ENCODE data around the gene POLR3C. TPM values are rescaled to one million over a fixed set of nuclear protein-coding genes. Genes with fewer than 3 reads are reported as not detected.
"Not testable (repeated sequence)": the region's sequence is repeated elsewhere in the genome, so short reads cannot be mapped to it uniquely, and the experiment has no call there.

The POLR3C gene
- polyA plus RNA-seq, 12 donors, result 19.8 to 29.9 (median 21.5) TPM; not detected in 2

DNA sequence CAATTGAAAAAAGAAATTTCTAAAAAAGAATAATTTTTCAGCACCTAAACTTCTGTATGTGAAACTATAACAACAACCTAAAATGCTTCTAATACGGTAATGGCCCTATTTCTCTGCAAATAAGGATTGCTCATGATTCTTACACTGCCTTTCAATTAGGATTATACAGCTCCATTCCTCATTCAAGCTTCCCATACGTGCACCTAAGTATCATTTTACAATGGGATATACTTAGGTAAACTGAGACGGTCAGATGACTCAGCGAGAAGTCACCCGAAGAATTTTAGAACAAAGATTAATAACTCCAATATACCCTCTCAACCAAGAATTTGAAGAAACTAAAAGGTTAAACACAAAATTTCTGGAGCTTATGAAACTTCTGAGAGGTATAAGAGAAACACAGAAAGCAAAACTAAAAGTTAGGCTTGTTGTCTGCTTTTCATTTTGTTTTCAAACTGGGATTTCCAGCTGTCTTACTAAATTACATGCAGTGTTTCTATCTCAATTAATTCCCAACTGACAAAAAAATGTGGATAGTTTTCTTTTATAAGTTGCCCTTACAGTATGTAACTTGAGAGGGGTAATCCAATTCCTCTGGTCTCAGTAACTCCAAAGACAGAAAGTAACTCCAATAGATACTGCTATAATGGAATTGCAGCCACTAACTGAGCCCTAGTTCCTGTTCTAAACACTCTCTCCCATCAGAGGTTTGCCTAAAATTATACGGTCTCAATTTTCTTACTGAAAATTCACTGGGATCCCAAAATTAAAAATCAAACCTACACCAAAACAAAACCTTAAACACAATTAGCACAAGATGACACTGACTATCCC lies 10.8 kb upstream of the POLR3C start:
- not testable (repeated sequence) for DNase-seq

DNA sequence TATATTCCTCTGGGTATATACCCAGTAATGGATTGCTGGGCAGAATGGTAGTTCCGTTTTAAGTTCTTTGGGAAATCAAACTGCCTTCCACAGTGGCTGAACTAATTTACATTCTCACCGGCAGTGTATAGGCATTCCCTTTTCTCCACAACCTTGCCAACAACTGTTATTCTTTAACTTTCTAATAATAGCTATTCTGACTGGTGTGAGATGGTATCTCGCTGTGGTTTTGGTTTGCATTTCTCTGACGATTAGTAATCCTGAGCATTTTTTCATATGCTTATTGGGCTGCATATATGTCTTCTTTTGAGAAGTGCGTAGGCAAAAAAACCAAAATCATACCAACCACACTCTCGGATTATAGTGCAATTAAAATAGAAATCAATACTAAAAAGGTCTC lies 5.9 kb upstream of the POLR3C start:
- not testable (repeated sequence) for DNase-seq

DNA sequence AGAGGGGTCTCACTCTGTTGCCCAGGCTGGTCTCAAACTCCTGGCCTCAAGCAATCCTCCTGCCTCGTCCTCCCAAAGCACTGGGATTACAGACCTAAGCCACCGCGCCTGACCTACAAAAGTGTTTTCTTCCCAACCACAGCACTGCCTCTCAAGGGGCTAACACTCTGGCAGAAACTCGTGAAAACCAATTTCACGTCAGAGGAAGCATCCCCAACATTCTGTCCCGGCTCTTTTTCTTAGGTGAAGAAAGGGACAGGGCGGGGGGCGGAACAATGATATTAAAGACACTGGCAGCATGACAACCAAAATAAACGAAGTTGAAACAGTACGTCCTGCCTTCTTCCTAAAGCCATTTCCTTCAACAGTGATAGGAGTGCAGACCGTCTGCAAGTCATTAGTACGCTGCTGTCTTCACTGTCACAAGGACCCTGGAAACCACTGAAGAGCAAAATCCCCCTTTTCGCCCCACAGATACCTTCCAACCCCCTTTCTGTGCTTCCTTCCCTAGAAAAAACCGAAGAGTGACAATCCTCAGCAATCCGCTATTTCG lies 1.1 kb upstream of the POLR3C start:
- DNase-seq, result not testable (repeated sequence)

DNA sequence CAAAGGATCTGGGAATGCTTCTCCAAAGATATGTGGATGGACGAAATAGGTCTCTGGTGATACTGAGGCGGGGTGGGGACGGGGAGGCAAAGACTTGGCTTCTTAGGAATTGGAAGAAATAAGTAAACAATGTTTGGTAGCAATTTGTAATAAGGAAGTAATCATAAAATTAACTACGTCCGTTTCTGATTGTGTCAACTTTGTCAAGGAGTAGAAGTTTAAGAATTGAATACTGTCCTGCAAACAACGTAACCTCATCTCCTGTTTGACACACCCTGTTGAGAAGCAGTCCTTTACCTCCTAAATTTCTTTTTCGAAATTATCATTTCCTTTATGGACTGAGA lies 471 bp downstream of the POLR3C start:
- DNase-seq, result no peak

DNA sequence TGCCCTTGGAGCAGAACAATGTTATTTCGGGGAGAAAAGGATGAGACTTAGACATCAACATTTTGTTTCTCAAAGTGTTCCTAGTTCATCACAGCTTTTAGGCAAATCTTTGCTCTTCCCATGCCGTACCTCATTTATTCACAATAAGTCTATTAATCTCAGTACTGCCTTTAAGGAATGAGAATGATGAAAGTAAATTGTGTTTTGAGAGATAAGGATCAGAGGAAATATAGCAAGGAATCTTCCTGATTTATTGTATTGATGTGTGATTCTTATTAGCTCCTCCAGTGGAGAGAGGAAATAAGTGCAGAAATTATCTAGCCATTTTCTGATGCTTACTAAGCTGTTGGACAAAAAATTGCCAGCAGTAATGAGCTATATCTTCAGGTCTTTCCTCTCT lies 2.0 kb downstream of the POLR3C start:
- DNase-seq, result no peak

DNA sequence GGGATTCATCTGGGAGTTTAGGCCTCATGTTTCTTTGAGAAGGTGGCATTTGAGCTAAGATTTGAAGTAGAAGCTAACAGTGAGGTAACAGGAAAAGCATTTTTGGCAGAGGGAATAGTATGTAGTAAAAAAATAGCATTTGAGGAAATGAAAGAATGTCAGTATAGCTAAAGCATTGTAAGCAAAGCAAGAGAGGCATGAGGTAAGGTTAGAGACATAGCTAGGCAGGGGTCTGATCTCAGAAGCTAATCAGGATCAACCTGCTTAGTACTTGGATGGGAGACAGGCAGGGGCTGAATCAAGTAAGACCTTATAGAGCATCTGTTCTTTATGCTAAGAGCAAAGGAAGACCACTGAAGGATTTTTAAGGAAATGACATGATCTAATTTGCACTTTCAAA lies 4.0 kb downstream of the POLR3C start:
- DNase-seq, result no peak

DNA sequence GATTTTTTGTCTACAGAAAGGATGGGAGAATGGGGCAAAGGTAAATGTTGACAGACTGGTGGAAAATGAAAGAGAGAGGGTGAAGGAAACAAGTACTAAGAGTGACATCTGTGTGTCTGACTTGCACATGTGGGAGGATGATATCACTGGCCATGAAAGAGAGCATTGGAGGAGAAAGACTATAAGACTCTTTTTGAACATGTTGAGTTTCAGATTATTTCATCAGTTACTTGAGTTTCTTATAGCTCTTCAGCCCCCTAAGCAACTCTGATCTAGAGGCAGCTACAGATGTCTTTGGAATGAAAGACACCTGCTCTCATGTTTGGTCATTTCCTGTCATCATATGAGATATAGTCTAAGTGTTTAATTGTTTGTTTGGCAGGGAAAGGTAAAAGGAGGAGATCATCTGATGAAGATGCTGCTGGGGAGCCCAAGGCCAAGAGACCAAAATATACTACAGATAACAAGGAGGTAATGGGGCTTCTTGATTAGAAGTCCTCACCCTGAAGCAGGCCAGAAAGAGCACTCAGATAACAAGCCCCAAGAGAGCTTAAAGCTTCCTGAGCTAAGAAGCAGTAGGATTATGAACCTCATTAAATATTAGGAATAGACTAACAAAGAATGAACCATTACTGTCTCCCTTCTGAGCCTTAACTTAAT lies 4.5 kb downstream of the POLR3C start:
- DNase-seq, result no peak

DNA sequence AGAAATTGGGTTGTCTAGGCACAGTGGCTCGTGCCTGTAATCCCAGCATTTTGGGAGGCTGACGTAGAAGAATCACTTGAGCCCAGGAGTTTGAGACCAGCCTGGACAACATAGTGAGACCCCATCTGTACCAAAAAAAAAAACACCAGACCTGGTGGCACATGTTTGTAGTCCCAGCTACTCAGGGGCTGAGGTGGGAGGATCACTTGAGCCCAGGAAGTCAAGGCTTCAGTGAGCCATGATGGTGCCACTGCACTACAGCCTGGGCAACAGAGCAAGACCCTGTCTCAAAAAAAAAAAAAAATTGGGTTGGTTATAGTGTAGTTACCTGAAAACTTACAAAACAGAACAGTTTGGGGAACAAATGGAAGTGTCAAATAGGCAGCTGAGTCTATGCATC lies 6.8 kb downstream of the POLR3C start:
- not testable (repeated sequence) for DNase-seq

DNA sequence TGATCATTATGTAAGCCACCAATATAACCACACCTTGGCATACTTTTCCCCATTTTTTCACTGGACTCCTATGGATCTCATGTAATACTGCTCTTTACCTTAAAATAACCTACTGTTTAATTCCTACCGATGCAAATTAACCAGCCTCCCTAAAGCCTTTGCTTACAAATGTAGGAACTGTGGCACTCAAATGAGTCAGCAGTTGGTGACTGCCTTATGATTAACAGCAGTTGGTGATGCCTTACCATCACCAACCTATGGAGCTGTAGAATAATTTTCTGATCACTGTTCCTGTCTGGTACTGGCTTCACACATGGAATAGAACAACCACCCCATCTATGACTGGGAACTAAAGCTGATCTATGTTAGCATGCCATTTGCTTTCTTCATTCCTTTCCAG lies 13.7 kb downstream of the POLR3C start:
- no peak for DNase-seq

DNA sequence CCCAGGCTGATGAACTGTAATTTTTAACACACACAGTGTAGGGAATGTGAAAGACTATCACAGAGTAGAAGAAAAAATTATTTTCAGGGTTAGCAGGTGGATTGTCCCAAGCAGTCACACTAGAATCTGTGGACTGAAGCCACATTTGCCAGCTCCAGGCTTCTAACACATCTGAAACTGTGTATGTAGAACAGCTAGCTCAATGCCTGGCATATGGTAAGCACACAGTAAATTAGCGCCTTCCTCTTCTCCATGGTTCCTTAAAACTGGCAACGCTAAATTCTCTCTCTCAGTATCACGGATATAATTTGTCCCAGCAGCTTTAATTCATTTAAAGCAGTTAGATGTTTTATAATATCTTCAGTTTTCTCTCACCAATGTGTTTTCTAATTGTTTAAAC lies 19.0 kb downstream of the POLR3C start:
- DNase-seq, result no peak

DNA sequence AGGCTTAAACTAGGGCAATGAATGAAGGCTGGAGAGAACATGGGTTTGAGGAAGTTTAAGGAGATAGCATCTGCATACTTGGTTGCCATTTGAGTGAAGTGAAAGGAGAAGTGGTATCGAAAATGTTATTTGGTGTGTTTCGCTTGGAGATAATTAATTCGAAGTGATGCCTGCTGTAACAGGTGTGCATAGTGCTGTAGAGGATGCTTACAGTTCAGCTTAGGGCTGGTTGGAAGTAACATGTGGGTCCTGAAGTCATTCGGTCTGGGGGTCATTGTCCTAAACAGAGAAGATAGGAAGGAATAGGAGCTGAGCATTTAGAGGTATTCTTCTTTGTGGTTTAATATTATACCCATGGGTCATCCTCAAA lies 21.1 kb downstream of the POLR3C start:
- DNase-seq, result no peak

DNA sequence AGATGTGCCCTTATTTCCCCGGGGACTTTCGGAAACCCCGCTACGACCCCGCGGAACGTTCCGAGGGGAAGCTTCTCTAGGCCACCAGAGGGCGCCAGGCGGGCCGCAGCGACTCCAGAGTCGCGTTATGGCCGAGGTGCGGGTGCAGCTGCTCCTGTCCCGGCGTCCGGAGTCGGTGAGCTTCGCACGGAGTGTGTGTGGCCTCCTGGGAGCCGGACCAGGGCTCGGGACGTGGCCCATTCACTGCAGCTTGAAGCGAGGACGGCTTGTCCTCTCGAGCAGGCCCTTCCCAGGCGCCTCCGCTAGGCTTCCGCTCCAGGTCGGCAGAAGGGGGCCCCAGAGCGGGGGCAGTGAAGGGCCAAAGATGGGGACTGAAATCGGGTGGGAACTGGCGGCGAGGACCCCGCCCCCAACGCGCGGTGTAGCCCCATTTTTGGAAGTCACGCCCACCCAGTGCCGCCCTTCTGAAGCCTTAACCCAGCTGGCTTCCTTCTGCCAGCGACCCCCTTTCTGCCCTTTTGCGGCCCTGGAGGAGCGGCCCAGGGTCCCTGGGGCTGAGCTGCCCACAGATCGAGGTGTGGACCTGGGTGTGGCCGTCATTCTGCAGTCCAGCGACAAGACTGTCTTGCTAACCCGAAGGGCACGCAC lies 21.6 kb downstream of the POLR3C start, which contains the start of gene NUDT17:
NUDT17 (plus strand) TSS at position 117 of the 648 bp plus-strand sequence; CDS start at position 128, 11 bp downstream.
- peak; percentile 85 for DNase-seq

DNA sequence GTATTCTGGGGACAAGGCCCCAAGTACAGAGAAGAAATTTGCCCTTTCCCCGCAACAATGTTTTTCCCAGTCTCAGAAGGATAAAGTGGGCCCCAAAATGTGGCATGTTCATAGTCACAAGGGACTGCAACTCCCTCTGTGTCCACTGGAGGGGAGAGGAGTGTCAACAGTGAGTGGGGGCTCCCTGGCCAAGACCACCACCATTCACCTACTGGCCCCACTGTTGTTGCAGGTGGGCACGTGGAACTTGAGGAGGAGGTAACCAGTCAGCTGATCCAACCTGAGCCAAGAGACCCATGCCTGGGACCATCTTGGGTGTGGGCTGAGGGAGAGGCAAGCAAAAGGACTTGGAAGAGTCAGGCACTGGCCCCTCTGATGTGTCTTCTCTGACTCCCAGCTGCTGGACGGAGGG lies 22.2 kb downstream of the POLR3C start:
- no peak for DNase-seq

DNA sequence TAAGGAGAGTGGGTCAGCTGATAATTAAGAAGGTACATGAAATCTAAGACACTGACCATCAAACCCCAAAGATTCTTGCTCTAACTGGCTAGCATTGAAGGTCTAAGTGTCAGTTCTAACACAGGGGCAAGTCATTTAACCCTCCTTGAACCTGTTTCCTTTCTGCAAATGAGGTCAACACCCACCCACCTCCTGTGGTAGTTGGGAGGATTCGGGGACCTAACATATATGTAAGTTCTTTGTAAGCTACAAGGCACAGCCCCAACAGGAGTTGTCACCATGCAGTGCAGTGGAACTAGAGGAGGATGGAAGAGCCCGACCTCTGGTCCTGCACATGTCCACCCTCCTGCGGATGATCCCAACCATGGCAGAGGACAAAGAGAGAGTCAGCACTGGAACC lies 23.8 kb downstream of the POLR3C start:
- DNase-seq, result no peak

DNA sequence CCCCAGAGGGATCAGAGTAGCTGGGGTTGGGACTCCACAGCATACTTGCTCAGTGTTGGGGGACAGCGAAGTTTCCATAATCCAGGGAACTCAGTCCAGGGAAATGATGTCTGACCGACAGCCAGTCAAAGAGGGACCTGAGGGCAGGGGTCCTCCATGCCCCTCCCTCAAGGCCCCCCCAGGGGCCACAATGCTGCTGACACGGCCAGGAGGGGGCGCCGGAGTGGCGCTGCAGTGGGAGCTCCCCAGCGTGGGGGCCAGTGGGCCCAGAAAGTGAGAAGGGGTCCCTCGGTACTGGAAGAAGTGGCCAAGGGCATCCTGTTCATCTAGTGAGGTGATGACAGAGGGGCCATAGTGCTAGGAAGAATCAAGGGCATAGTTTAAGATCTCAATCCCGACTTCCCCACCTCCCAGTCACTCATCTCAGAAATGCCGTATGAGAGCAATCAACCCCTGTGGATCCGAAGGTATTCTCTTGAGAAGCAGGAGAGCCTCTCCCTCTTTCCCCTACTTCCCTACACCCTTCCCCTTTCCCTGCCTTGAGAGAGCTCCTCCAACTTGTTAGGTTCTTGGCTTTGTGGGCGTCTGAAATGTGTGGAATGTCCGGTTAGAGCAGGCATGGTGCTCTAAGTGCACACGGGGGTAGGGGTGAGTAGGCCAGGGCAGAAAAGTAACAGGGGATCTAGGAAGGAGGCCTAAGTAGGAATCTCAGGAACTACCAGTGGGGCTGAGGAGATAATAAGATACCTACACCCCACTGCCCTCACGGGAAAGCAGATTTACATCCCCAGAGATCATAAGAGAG lies 25.6 kb downstream of the POLR3C start:
- DNase-seq, result no peak

DNA sequence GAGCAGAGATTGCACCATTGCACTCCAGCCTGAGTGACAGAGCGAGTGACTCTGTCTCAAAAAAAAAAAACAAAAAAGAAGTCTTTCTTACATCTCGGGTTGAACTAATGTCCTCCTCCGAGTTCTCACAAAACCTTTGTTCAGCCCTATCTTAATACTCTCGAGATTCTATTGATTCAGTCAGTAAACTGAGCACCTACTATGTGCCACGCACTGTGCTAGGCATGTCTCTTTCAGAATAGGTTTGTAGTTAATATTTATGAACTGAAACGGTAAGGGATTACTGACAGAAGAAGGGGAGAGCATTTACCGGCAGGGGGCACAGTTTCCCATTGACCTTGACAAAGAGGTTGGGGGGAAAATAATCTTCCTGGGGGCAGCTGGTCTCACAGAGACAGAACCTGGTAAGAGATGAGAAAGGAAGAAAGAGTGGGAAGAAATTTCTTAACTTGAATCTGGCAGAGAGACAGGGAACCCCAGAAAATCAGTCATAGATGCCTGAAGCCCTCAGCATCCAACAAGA lies 31.5 kb downstream of the POLR3C start:
- DNase-seq, result no peak

DNA sequence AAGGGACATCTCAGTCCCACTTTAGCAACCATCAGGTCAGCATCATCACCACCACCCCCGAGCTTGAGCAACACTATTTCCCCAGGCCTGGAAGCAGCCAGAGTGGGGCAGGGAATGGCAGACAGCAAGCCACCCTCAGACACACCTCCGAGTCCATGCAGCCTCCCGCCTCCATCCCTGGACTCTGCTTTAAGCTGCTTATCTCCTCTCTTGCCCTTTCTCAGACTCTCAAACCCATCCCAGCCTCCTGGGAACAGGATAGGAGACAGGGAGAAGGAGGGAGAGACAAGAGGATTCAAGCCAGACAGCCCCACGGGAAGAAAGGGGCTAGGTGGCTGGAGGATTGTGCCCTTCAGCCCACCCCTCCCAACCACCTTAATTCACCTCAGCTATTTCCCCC lies 33.2 kb downstream of the POLR3C start:
- DNase-seq, result no peak

DNA sequence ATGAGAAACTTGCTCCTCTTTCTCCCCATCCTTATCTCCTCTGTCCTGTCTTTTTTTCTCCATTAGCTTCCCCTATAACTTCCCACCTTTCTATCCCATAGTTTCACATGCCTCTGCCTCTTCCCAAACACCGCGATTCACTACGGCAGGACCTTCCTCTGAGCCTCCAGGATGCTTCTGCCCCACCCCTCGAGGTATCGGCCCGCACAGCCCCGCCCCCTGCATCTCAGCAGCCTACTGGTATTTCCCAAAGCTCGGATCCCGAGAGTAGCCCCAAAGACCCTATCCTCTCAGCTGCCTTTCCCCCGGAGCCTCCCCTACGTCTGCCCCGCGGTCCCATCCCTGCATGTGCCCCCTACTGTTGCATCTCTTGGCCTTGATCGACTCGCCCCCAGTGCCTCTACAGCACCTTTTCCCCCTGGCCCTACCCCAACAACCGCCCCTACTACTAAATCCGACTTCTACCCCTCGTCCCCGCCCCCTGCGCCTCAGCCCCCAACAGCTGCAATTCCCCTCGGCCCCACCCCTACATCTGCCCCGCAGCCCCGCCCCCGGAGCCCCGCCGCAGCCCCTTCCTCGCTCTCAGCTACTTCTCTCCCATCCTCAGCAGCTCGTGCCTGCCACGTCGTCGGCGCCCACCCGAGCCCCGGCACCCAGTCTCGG lies 34.4 kb downstream of the POLR3C start:
- no peak for DNase-seq

DNA sequence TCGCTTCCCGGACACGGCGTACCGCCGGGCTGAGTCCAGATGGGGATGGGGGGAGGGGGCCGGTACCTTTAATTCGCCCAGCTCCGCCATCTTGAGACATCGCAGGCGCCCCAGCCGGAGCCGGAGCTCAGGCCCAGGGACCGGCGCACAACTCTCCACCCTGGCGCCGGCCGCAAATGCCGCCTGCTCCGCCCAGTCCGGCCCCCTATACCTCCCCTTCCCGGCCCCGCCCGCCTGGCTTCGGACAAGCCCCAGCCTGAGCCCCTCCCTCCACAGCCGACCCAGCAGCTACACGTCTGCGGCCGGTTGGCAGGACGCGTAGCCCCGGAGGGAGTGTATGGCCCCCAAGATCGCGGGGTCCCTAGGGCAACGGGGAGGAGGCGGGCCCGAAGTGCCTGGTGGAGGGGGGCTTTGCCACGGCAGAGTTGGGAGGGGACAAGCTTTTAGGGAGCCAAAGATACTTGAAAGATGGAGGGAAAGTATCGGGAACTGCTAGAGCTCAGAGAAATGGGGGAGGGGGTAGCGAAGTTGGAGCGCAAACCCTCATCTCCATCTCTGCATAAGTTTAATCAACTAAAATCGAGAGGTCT lies 35.0 kb downstream of the POLR3C start, which contains the start of gene PIAS3:
PIAS3 (minus strand) TSS at position 181 of the 590 bp plus-strand sequence; CDS start at position 90, 91 bp downstream.
- DNase-seq, result peak; percentile 96

DNA sequence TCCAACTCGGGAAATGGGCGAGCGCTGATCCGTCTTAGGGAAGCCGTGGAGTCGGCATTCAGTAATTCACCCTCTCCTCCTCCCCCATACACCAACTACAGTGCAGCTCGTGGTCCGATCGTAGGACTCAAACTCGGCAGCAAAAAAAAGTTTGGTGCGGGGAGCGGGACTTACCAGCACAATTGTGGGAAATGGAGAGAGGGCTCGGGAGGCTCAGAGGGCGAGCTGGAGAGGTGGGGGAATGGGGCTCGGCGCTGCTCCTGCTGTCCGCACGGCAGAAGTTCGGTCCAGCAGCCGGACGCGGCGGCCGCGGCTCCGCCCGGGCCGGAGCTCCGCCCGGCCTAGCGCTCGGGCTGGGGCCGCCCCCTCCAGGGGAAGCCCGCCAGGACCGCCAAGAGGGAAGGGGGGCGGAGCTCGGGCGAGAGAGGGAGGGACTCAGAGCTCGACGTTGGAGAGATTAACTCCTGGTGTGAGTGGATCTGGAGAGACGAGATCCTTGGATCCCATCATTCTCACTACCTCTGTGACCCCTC lies 35.6 kb downstream of the POLR3C start:
- peak; percentile 94 for DNase-seq

Data from muscle of arm (tissue), 12 donors.